ENCODE results near the gene UTP11.

DNA sequence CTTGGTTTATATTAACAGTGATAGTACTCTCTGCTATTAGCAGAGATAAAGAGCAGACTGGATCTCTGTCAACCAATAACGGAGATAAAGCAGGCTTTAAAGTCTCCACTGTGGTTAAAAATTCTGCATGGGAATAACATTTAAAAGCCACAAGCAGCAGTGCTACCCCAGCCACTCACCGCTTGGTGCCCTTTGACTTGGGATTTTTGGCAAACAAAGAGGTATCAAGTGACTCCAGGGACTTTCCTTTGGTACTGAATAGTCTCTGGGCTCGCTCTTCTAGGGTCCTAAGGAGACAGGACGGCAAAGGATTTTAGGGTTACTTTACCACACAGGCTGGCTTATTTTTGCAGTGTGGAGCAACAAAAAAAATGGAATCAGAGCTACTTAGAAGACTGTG is 34.0 kb upstream of the UTP11 start:
- no peak for TF ChIP-seq CTCF (IDR thresholded peaks at IDR 0.05; ENCODE audit: low read depth, low read length)
- no peak for TF ChIP-seq EZH2phosphoT487 (IDR thresholded peaks at IDR 0.05; ENCODE audit: low read depth)

Measured in OCI-LY3 (cell line).